HEK293 (cell line): ENCODE results near the gene MARCHF3.

Experiments used
- CTCF ChIA-PET: fragments of 350-600 bp; formaldehyde crosslinking; extraction: SDS; loops from one replicate; lab custom pipeline; 2021; ENCODE audit warnings: antibody characterized with exemption; lab: Yijun Ruan, JAX
- POLR2A ChIA-PET: fragments of 300-600 bp; formaldehyde crosslinking; extraction: SDS; loops from one replicate; lab custom pipeline; 2020; ENCODE audit warnings: antibody characterized with exemption, inconsistent platforms; lab: Yijun Ruan, JAX
- H3K27ac ChIP-seq: fragments of 200-500 bp; sonication (Bioruptor generic); 2 replicates; pipeline ENCODE4 v1.5.1; 2014; ENCODE audit warnings: low read depth, low read length, control low read depth, inconsistent platforms; ENCODE audit errors: extremely low read depth
- H3K36me3 ChIP-seq, 2 experiments: fragments of 200-500 bp in 1 of 2; sonication (Bioruptor generic) in 1 of 2; 1 replicate in 1 of 2; 2 replicates in 1 of 2; pipeline ENCODE4 v1.5.1; 2014 to 2017; ENCODE audit warnings: inconsistent platforms in 2 of 2, low read length in 2 of 2; ENCODE audit not compliant: control insufficient read depth in 2 of 2, insufficient read depth in 1 of 2
- H3K4me1 ChIP-seq: fragments of 200-500 bp; sonication (Bioruptor generic); 2 replicates; pipeline ENCODE4 v1.5.1; 2014; ENCODE audit warnings: mild to moderate bottlenecking, low read length, inconsistent platforms; ENCODE audit not compliant: control insufficient read depth, insufficient read depth
- H3K4me3 ChIP-seq: 2 replicates; pipeline ENCODE4 v1.5.1; 2011; ENCODE audit warnings: low read depth, mild to moderate bottlenecking, control low read depth, low read length, moderate library complexity
- H3K9me3 ChIP-seq: fragments of 200-500 bp; sonication (Bioruptor generic); 2 replicates; pipeline ENCODE4 v1.5.1; 2014; ENCODE audit warnings: low read depth, low read length, inconsistent platforms; ENCODE audit not compliant: control insufficient read depth, insufficient read depth
- EGR2 ChIP-seq: fragments of 450-650 bp; formaldehyde crosslinking; IDR thresholded peaks from 2 replicates; pipeline ENCODE4 v1.5.1; 2016; ENCODE audit warnings: low read depth, missing biosample characterization, missing genetic modification characterization
- GFI1B ChIP-seq: fragments of 450-650 bp; formaldehyde crosslinking; IDR thresholded peaks from 2 replicates; pipeline ENCODE4 v1.5.1; 2016; ENCODE audit warnings: missing biosample characterization, missing genetic modification characterization
- SP3 ChIP-seq: fragments of 450-650 bp; formaldehyde crosslinking; IDR thresholded peaks from 2 replicates; pipeline ENCODE4 v1.5.1; 2016; ENCODE audit warnings: missing biosample characterization, missing genetic modification characterization
- ZBTB10 ChIP-seq: fragments of 450-650 bp; formaldehyde crosslinking; IDR thresholded peaks from 2 replicates; pipeline ENCODE4 v1.5.1; 2016; ENCODE audit warnings: missing biosample characterization, missing genetic modification characterization
- ZNF10 ChIP-seq: fragments of 450-650 bp; formaldehyde crosslinking; IDR thresholded peaks from 2 replicates; pipeline ENCODE4 v1.5.1; 2017; ENCODE audit warnings: missing biosample characterization, missing genetic modification characterization
- ZNF18 ChIP-seq: fragments of 450-650 bp; formaldehyde crosslinking; IDR thresholded peaks from 2 replicates; pipeline ENCODE4 v1.5.1; 2016; ENCODE audit warnings: missing biosample characterization, missing genetic modification characterization
- ZNF26 ChIP-seq: fragments of 450-650 bp; formaldehyde crosslinking; IDR thresholded peaks from 2 replicates; pipeline ENCODE4 v1.5.1; 2016; ENCODE audit warnings: missing biosample characterization, missing genetic modification characterization
- ZNF274 ChIP-seq, 2 experiments: fragments of 200-500 bp in 1 of 2; fragments of 450-650 bp in 1 of 2; sonication (Bioruptor generic) in 1 of 2; formaldehyde crosslinking in 1 of 2; IDR thresholded peaks; 2 replicates each; pipeline versions ENCODE4 v1.5.1 to v1.6.1; 2014 to 2016; ENCODE audit warnings: borderline replicate concordance in 1 of 2, inconsistent platforms in 1 of 2, low read length in 1 of 2, missing biosample characterization in 1 of 2, missing genetic modification characterization in 1 of 2
- ZNF416 ChIP-seq: fragments of 450-650 bp; formaldehyde crosslinking; IDR thresholded peaks from 2 replicates; pipeline ENCODE4 v1.5.1; 2016; ENCODE audit warnings: missing biosample characterization, missing genetic modification characterization
- ZNF660 ChIP-seq: fragments of 450-650 bp; IDR thresholded peaks from 2 replicates; pipeline ENCODE4 v1.5.1; 2018; ENCODE audit warnings: missing biosample characterization, mild to moderate bottlenecking, missing genetic modification characterization
- ZNF664 ChIP-seq: fragments of 450-650 bp; formaldehyde crosslinking; IDR thresholded peaks from 2 replicates; pipeline ENCODE4 v1.5.1; 2016; ENCODE audit warnings: missing biosample characterization, missing genetic modification characterization
- ZNF76 ChIP-seq: fragments of 450-650 bp; formaldehyde crosslinking; IDR thresholded peaks from 2 replicates; pipeline ENCODE4; 2016; ENCODE audit warnings: low read depth, missing biosample characterization, missing genetic modification characterization, borderline replicate concordance
- ZNF777 ChIP-seq: fragments of 450-650 bp; formaldehyde crosslinking; IDR thresholded peaks from 2 replicates; pipeline ENCODE4 v1.5.1; 2017; ENCODE audit warnings: missing biosample characterization, missing genetic modification characterization, borderline replicate concordance
- ZSCAN4 ChIP-seq: fragments of 450-650 bp; formaldehyde crosslinking; IDR thresholded peaks from 2 replicates; pipeline ENCODE4 v1.5.1; 2017; ENCODE audit warnings: missing biosample characterization, missing genetic modification characterization

Gene MARCHF3

GRCh38 chr5:126883564-126884245 is 146.7 kb downstream of the MARCHF3 start:
- Histone ChIP-seq H3K36me3 (no peaks in the 10 kb centered on the region), H3K9me3 (no peaks in the 10 kb centered on the region), H3K27ac (no peak overlapping the region), H3K4me1 (peaks cover 22% of the 10 kb centered on the region), H3K4me3 (no peak overlapping the region)
- TF ChIP-seq ZNF660 (tag by site-specific recombination): no peak
- TF ChIP-seq EGR2: no peak
- TF ChIP-seq ZNF416 (tag by site-specific recombination): no peak
- no peak for TF ChIP-seq GFI1B (tag by site-specific recombination)
- no peak for TF ChIP-seq ZNF26 (tag by site-specific recombination)
- TF ChIP-seq ZSCAN4: no peak
- no peak for TF ChIP-seq ZNF274 (IDR thresholded peaks at IDR 0.05; ENCODE audit: low read length)
- no peak for TF ChIP-seq ZNF274 (tag by site-specific recombination; IDR thresholded peaks at IDR 0.05; ENCODE audit: borderline replicate concordance)
- no peak for TF ChIP-seq ZNF76 (tag by site-specific recombination)
- no peak for TF ChIP-seq SP3 (tag by site-specific recombination)
- TF ChIP-seq ZNF777: no peak
- CTCF ChIA-PET: interaction anchor here (0.6 kb wide), 1 partner anchor 110 kb away, joined by 3 read pairs; no protein-coding TSS in a partner anchor
- POLR2A ChIA-PET: interaction anchor here (1.5 kb wide), 1 partner anchor 8 kb away, joined by 4 read pairs; no protein-coding TSS in a partner anchor

- H3K4me3 ChIP-seq: no peak overlapping the region
- no peak overlapping the region for H3K27ac ChIP-seq
- H3K36me3 ChIP-seq: no peaks in the 10 kb centered on the region
- ChIA-PET POLR2A (interaction anchor here (0.6 kb wide), 1 partner anchor 243 kb away, joined by 7 read pairs; no protein-coding TSS in a partner anchor), CTCF (no interaction called here)
- TF ChIP-seq ZNF10 (tag by site-specific recombination) (no peak), ZNF664 (tag by site-specific recombination) (0 out of 2 replicates have a peak, but pooled peaks have one; percentile 13)
- no peaks in the 10 kb centered on the region for H3K9me3 ChIP-seq
- H3K4me1 ChIP-seq: peaks cover 14% of the 10 kb centered on the region
Measured at GRCh38 chr5:126881821-126882600, 148.3 kb downstream of the MARCHF3 start.

GRCh38 chr5:126878634-126879033 is 151.7 kb downstream of the MARCHF3 start:
- TF ChIP-seq ZNF18 (no peak), ZBTB10 (no peak)
- Histone ChIP-seq H3K4me3 (no peak overlapping the region), H3K9me3 (no peaks in the 10 kb centered on the region), H3K36me3 (no peaks in the 10 kb centered on the region), H3K27ac (no peak overlapping the region), H3K4me1 (peaks cover 17% of the 10 kb centered on the region)
- POLR2A ChIA-PET: interaction anchor here (0.6 kb wide), 1 partner anchor 153 kb away, joined by 7 read pairs; no protein-coding TSS in a partner anchor
- CTCF ChIA-PET: interaction anchor here (0.6 kb wide), 1 partner anchor 16 kb away, joined by 3 read pairs; no protein-coding TSS in a partner anchor
